Stimulated activated CD4-positive, alpha-beta T cell treated with anti-CD3 and anti-CD28 coated beads, TNF-alpha, amount 100 ng/mL, for 24 hours (primary cell): ENCODE measurements around the gene PALS1.

Experiments used
- DNase-seq, 3 experiments: peaks; one replicate each; pipeline ENCODE4 v3.0.0-alpha.2; 2020; ENCODE audit warnings: low read depth in 3 of 3

The PALS1 gene

DNA sequence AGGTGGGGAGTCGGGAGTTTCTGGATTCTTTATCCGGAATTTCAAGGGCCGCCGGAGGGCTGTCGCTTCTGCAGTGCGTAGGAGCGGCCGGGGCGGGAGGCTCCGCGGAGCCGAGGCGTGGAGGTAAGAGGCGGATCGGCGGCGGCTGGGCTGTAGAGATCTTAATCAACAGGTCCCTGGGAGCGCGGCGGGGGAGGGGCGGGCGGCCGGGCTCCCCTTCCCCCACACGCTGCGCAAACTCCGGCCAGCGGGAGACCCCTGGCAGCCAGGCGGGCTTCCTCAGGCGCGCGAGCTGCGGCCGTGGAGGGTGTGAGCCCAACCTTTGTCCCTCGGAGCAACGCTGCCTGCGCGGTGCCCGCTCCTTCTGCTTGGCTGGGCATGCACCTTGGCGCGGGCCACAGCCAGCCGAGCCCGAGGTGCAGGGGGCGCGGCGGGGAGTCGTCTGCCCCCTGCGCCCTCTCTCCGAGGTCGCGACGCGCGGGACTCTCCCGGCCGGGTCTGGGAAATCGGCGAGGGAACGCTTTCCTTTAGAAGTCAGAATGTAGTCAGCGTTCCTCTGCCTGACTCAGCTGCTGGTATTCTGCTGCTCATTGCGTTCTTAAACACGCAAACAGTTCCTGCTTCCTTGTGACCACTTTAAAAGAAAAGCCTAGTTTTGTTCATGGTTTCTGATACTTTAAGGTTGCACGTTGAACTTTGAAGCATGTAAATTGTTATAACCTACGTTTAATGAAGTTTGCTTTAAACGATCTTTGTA lies at the start of gene PALS1:
Gene PALS1, plus strand, starts transcription at position 25 of the 757 bp plus-strand sequence. CDS start 37,736 bp downstream, outside the sequence.
- DNase-seq: peak; percentile 26 to 47 (median 32)

DNA sequence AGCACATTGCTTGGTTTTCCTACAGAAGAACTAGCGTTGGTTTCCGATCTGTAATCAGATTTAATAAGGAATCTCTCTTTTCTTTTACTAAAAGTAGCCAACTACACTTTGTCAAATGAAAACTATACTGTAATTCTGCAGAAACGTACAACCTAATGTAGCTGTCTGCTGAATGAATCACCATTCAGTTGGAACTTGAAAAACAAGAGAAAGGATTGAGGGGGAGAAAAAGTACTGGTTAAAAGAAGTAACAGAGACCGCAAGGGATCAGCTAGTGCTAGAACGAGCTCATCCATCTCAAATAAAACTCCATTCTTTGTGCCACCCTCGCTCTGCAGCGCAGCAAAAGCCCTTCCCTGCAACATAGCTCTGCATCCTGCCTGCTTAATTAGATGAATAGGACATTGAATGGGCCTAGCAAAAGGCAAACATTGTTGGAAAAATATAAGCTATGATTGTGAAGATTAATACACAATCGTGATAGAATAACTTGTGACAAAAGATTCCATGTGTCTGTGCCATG lies 49.4 kb upstream of the PALS1 start:
- DNase-seq: no peak

DNA sequence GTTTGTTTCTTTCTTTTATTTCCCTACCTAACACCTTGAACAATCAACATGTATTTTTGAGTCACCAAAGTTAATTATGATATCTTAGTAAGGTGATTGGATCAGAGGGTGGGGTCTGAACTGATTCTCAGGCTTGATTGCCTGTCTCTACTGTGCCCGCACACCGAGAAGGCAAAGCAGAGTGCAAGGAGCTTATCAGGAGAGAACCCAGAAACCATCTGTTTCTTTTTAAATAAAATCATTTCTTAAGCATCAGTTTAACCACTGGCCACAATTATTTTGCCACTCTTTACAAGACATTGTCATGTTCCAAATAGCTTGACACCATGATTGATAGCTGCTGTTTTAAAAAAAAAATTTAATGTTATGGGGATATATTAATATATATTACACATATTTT lies 48.9 kb upstream of the PALS1 start:
- no peak for DNase-seq

DNA sequence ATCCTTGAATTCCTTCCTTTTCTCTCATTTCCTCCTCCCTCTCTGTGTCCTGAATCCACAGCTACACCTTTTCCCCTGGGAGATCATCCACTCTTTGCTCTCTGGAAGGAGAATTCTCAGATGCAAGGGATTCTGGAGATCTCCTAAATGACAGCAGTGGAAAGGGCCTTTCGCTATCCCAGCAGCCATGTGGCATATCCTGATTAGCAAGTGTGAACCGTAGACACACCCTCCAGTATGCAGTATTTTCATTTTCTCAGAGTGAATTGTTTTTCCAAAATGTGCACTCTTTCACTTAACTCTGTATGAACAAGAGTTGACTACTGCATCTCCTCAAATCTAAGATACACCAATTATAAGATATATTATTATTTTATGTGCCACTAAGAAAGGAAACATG lies 46.0 kb upstream of the PALS1 start:
- DNase-seq: no peak

DNA sequence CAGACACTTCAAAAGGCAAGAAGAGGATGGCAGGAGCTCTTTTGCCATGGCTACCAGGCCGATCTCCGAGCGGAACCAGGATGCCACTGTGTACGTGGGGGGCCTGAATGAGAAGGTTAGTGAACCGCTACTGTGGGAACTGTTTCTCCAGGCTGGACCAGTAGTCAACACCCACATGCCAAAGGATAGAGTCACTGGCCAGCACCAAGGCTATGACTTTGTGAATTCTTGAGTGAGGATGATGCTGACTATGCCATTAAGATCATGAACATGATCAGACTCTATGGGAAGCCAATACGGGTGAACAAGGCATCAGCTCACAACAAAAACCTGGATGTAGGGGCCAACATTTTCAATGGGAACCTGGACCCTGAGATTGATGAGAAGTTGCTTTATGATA lies 42.2 kb upstream of the PALS1 start:
- DNase-seq: no peak

DNA sequence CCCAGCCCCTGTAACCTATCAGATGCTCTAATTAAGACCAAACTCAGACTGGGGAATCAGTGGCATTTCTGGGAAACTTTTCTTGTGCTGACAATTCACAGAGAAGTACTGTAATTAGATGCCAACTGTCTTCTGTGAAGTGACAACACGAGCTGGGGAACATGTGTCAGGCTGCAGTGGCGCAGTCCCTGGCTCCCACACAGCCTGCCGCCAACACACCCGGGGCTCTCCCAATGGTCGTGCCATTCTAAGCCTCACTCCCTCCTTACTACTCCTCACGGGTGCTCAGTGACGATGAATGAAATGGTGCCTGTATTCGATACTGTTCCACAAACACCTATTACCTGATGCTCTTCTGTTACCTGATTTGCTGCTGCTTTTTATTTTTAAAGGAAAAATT lies 33.4 kb upstream of the PALS1 start:
- no peak for DNase-seq

DNA sequence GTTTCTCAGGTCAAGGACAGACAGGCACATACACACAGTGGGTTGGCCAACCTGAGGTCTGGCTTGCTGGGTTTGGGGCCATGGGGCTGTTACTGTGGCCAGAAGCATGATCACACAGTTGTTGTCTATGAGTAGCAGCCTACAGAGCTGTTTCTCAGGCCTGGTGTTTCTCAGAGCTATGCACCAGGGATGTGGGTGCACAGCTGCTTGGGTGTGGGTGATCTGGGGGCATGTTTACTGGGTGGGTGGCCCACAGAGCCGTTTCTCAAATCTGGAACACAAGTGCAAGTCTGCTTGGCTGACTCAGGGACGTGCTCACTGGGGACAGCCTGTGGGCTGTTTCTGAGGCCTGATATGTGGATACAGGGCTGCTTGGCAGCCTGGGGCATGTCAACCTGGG lies 23.1 kb upstream of the PALS1 start:
- DNase-seq: no peak

DNA sequence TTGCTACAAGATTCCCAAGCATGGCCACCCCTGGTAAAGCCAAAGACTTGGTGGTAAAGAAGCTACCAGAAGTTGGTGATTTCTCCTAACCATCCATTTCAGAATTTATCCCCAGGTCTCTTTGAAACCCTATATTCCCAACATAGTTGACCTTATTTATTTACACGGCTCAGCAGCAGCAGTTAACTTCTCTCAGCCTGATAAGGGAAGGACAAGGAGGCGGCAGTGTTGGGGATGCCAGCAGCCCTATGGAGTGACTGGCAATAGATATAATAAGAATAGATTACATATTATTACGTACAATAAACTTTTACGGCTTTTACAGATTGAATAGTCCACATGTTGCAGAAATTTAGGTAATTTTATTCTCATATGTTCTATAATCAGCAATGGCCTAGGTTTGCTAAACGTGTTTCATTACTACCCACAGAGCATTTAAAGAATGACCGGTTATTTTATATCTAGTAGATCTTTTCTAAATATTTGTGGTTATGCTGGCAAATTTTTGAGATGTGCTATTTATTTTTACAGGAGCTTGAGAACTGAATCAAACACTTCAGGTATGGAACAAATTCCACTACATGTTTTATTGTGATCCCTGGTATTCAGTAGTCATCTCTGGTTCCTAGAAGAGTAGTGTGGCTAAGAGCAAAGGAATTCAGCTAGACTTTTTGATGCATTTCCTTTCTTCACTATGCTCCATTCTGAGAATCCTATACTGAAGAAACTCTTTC lies 19.8 kb upstream of the PALS1 start:
- no peak for DNase-seq

DNA sequence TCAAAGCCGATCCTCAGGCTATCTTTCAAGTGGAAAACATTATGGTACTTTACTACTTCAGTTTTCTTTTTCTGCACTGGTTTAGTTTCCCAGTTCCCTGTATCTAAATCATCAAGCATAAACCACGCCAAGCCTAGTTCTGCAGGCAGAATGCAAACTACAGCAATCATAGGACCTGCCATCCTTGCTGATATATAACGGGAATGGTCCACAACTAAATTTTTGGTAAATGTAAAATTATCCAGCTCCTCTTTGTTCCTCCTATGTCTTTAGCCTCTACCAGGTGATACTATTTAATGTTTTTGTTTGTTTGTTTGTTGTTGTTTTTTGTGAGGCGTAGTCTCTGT lies 19.3 kb upstream of the PALS1 start:
- no peak for DNase-seq

DNA sequence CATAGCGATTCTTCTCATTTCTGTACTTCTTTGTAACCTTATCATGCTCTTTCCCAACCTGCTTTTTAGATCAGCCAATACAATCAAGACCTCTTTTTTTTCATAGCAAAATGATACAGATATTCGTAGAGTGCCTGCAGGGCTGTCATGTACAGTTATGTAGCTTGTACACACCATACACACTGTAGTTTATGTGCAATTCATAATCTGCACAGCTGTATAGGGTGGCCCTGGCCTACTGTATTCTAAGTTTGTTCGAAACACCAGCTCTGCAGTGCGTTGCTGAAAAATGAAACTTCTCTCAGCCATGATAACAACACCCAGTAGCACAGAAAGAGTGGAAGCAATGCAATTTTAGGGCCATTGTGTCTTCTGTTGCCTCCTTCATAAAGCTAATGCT lies 15.7 kb upstream of the PALS1 start:
- no peak for DNase-seq

DNA sequence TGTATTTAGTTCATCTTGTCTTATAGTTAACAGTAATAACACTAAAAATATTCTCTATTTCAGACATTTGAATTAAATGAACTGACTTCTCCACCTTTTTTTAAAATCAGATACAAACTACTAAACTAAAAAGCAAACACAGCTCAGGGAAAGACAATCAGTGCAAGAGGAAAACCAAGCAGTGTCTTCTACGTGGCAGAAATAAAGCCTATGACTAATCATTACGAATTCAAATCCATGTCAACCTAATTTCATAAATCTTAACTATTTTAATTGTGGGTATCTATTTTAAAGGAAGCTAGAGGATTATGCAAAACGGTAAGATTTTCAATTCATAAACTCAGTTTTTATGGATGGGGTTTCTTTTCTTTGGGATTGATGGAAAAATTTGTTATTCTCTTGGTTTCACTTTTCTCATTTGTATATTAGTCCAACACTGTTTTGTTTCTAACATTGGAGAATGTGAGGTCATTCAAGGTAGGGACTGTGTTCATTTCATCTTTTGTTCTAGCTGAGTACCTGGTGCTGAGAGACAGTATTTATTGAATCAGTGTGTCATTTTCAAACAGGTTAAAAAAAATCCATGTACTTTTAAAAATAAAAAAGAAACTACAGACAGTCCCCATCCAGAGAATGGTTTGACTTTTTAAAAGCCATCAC lies 12.8 kb upstream of the PALS1 start:
- no peak for DNase-seq

DNA sequence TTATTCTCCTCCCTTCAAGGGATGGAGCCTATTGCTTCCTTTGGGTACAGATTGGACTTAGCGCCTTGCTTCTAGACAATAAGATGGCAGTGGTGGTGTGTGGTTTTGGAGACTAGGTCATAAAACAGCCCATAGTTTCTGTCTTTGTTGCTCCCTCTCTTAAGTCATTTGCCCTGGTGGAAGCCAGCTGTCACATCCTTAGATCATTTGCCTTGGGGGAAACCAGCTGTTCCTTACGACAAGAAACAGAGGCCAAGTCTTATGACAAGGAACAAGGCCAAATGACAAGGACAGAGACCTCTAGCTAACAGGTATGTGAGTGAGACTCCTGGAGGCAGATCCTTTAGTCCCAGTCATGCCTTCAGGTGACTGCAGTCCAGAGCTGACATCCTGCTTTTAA lies 9.2 kb upstream of the PALS1 start:
- no peak for DNase-seq

DNA sequence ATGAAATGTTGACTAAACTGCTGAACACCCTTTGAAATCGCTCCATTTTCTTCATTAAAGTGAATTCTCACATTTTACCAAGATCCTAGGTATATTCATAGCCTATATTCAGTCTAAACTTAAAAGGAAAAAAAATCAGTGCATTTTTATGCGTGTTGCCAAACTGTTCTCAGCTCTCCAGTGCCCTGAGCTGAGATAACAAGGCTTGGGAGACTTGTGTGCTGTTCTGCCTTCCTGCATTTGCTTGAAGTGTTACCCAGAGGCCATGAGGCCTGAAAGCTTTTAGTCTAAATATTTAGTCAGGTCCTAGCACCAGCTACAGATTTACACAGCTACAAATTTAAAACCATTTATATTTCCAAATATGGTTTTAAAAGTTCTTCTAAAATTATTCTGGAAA lies 8.6 kb upstream of the PALS1 start:
- DNase-seq: no peak

DNA sequence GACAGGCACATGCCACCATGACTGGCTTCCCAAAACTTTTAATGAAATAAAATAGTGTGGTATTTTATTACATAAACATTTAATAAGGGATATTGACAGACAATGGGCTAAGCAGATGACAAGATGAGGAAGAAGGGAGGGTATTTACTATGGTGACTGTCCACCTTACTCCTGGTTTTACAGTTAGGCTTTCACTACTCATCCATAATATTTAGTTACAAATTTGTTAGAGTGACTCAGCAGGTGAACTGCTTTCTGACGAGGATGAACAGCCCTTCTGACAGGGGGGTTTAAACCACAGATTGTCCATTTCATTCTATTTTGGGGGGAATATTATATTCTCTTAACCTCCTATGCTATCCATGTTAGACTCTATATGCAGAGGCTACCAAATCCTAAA lies 3.6 kb upstream of the PALS1 start:
- DNase-seq: no peak

DNA sequence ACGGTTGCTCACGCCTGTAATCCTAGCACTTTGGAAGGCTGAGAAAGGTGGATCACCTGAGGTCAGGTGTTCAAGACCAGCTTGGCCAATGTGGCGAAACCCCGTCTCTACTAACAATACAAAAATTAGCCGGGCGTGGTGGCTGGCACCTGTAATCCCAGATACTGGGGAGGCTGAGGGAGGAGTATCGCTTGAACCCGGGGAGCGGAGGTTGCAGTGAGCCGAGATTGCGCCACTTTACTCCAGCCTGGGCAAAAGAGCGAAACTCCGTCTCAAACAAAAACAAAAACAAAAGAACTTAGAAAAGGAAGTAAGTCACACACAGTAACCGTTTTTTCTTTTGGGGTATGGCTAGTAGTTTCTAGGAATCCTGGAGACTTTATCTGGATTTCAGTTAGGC lies 1.7 kb upstream of the PALS1 start:
- no peak for DNase-seq

DNA sequence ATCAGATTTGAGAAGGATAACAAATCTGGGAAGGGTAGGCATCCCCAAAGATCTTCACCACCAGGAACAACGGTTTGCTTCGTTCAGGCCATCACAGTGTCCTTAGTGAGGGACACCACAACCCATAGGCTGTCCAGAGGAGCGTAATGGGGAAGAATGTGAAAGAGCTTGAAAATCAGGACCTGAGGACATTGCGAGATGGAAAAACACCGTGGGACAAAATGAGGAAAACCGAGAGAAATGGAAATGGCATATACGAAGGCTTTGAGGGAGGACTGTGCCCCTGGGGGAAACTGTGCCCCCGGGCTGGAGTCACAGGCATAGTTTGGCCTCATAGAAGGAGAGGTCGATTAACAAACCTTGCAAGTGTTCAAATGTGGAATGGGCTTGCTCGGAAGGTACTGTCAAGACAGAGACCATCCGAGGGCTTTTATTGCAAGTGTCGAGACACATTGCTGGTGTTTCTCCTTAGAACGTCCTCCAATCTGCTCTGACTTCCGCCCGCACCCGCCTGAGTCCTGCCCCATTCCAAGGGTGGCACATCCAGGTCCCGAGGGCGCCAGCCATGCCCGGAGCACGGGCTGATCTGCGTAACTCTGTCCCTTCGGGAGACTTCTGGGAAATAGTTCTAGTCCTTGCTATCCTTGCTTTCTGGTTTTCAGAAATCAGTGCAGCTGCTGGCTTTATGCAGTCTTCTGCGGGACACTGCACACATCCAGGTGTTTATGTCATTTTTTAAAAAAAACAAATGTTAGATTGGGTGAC lies 885 bp upstream of the PALS1 start:
- peak in 1 of 3 experiments; percentile 19 for DNase-seq

DNA sequence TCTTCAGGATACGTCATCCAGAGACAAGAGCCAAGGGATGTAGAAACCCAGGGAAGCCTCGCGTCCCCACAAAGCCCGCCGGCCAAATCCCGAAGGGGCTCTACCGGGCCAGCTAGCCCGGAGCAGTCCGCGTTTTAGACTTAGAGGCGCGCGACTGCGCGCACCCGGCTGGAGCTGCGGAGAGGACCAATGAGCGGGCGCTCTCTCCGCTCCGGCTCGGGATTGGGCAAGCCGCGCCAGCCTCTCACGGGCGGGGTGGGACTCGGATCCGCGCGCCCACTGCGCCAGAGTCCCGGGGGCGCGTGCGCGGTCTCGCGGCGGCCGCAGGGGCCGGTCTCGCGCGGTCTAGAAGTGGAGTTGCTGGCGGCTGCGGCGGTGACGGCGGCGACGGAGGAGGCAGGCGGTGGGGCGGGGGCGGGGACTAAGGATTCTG lies 241 bp upstream of the PALS1 start:
- peak; percentile 86 to 93 (median 87) for DNase-seq

DNA sequence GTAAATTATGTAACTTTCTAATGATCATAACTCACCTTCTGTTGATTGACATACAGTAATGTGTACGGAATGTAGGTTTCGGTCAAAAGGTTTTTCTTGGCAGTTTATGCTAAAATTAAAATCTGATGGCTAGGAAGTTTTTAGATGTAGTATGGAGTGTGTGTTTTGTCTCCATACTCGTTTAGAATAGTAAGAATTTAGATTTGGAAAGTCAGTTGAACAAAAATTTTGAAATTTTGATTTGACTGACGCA lies 859 bp downstream of the PALS1 start:
- no peak for DNase-seq

DNA sequence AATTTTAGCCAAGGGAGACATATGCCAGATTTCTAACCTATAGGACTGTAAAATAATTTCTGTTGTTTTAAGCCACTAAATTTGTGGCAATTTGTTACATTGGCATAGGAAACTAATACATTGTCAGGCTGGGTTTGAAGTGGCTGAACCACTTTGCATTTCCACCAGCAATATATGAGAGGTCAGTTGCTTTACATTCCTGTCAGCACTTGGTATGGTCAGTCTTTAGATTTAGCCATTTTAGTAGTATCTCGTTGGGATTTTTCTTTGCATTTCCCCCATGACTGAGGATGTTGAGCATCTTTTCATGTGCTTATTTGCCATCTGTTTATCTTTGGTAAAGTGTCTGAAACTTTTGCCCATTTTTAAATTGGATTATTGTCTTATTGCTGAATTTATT lies 3.9 kb downstream of the PALS1 start:
- DNase-seq: no peak

DNA sequence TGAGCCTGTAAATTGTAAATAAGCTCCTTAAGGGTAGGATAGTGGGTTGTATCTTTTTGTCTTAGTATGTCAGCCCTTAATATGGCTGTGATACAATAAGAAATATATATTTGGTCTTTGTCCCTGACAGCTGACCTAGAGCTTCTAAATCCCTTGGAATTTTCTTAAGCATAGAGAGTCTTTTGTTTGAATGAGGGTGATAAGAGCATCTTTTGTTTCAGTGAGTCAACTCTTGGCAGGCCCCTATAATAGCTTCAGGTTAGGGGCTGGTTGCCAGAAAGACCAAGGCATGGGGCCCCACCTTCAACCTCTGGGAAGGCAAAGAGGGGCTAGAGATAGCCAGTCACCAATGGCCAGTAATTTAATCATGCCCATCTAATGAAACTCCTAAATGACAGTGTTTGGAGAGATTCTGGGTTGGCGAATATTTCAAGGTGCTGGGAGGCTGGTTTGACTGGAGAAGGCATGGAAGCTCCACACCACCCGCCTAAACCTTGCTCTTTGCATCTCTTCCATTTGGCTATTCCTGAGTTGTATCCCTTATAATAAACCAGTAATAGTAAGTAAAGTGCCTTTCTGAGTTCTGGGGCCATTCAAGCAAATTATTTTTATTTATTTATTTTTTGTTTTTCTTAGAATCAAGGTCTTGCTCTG lies 10.5 kb downstream of the PALS1 start:
- no peak for DNase-seq

DNA sequence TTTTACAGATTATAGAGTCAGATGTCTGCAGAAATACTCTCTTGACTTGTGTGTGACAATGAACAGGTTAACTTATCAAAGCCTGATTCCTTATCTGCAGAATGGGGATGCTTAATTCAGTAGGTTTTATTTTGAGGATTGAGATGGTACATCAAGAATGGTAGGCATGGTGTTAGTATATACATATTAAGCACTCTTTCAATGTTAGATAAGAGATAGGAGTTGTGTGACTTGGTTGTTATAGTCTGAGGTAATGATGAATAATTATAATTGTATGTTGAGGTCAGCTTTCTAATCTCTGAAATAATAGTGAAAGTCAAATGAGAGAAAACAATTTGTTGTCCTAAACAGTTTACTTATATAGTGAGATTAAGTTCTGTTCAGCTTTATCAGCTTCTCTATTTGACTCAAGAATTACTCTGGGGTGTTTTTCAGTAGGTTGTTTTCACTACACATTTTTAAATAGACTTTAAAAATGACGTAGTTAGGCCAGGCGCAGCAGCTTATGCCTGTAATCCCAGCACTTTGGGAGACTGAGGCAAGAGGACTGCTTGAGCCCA lies 11.9 kb downstream of the PALS1 start:
- DNase-seq: no peak
